Activated naive CD8-positive, alpha-beta T cell treated with anti-CD3 and anti-CD28 coated beads, Interleukin-2, amount 50 U/mL, for 24 hours (primary cell): ENCODE results near the gene SERINC4.
"Not testable (repeated sequence)": the region's sequence is repeated elsewhere in the genome, so short reads cannot be mapped to it uniquely, and the experiment has no call there.

ENCODE experiments used
- ATAC-seq: fragments of 150-1000 bp; cut with Tn5 transposase; one replicate; pipeline ENCODE4 v1.10.0; 2021
- DNase-seq: peaks from one replicate; pipeline ENCODE4 v3.0.0; 2021
- H3K27ac Mint-ChIP-seq: one replicate; pipeline ENCODE4 v1.8.0; 2021; ENCODE audit warnings: mild to moderate bottlenecking, mixed read lengths
- H3K27me3 Mint-ChIP-seq: one replicate; pipeline ENCODE4 v1.8.0; 2021; ENCODE audit warnings: mixed read lengths
- H3K36me3 Mint-ChIP-seq: one replicate; pipeline ENCODE4 v1.8.0; 2021; ENCODE audit warnings: low read depth, mixed read lengths
- H3K4me1 Mint-ChIP-seq: one replicate; pipeline ENCODE4 v1.8.0; 2021; ENCODE audit warnings: mixed read lengths
- H3K4me3 Mint-ChIP-seq: one replicate; pipeline ENCODE4 v1.8.0; 2021; ENCODE audit warnings: mild to moderate bottlenecking, moderate library complexity, mixed read lengths
- H3K9me3 Mint-ChIP-seq: one replicate; pipeline ENCODE4 v1.8.0; 2021; ENCODE audit warnings: mixed read lengths

The SERINC4 gene

GRCh38 chr15:43808960-43809678, 9.1 kb upstream of the SERINC4 start:
- Mint-ChIP-seq H3K27ac (no peak overlapping the region), H3K4me3 (no peak overlapping the region), H3K27me3 (no peaks in the 10 kb centered on the region), H3K36me3 (peaks cover 63% of the 10 kb centered on the region), H3K4me1 (peaks cover 5% of the 10 kb centered on the region), H3K9me3 (no peaks in the 10 kb centered on the region)
- DNase-seq = no peak
- ATAC-seq = no peak

GRCh38 chr15:43808435-43808950, 8.5 kb upstream of the SERINC4 start:
- Mint-ChIP-seq H3K4me1 (peaks cover 5% of the 10 kb centered on the region), H3K27ac (no peak overlapping the region), H3K9me3 (no peaks in the 10 kb centered on the region), H3K36me3 (peaks cover 59% of the 10 kb centered on the region), H3K4me3 (no peak overlapping the region), H3K27me3 (no peaks in the 10 kb centered on the region)
- DNase-seq (no peak), ATAC-seq (no peak)

DNA sequence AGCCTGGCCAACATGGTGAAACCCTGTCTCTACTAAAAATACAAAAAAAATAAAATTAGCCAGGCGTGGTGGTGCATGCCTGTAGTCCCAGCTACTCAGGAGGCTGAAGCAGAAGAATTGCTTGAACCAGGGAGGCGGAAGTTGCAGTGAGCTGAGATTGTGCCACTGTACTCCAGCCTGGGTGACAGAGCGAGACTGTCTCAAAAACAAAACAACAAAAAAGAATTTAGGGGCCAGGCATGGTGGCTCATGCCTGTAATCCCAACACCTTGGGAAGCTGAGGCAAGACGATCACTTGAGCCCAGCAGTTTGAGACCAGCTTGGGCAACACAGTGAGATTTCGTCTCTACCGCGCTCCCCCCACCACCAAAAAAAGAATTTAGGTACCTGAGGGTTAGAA, 2.7 kb upstream of the SERINC4 start:
- not testable (repeated sequence) for H3K4me3 Mint-ChIP-seq, H3K27me3 Mint-ChIP-seq, H3K27ac Mint-ChIP-seq, DNase-seq, H3K9me3 Mint-ChIP-seq, ATAC-seq
- Mint-ChIP-seq H3K4me1 (peaks cover 33% of the 10 kb centered on the region), H3K36me3 (peaks cover 65% of the 10 kb centered on the region)

- ATAC-seq (peak; percentile 95), DNase-seq (peak; percentile 90)
- H3K27me3 Mint-ChIP-seq = no peaks in the 10 kb centered on the region
- H3K4me3 Mint-ChIP-seq = peak within 1 kb of the TSS; percentile 92
- H3K9me3 Mint-ChIP-seq = no peaks in the 10 kb centered on the region
- H3K27ac Mint-ChIP-seq = peak within 1 kb of the TSS; percentile 90
- H3K4me1 Mint-ChIP-seq = peaks cover 36% of the 10 kb centered on the region
- H3K36me3 Mint-ChIP-seq = peaks cover 58% of the 10 kb centered on the region
Measured at GRCh38 chr15:43800286-43801141, 494 bp upstream of the SERINC4 start, which contains the start of gene HYPK. TSS of gene HYPK (plus strand) at chr15:43800599. CDS start at chr15:43800623, 24 bp downstream.

DNA sequence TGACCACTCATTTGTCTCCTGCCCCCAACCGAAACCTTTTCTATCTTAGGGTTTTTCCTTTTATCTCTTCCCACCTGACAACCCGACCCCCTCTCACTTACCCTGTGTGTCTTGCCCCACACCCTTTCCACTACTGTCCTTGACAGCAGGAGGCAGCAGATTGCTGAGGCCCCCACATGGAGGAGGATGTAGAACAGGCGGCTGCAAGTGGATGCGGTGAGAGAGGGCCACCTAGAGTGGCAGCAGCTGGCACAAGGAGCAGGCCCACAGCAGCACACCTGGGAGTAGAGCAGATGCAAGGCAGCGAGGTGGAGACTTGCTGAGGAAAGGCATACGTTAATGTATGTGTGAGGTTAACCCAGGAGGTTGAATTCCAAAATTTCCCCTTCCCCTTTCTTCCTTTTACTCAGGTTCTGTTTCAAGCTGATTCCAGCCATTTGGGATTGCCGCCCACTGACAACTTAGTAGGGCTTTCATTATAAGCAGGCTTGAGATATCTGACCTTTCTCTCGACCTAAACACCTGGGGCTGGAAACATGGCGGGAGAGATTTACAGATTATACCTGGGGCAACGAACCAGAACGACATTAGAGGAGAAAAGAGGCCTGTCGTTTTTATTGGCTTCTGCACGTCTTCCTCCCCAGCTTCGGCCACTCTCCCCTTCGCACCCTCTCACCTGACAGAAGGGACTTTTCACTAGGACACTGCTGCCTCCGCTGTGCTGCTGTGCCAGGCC, 643 bp downstream of the SERINC4 start:
- Mint-ChIP-seq H3K27me3 (no peaks in the 10 kb centered on the region), H3K4me3 (no peak overlapping the region), H3K36me3 (peaks cover 61% of the 10 kb centered on the region), H3K4me1 (peaks cover 48% of the 10 kb centered on the region), H3K27ac (peak overlapping the region; percentile 90), H3K9me3 (no peaks in the 10 kb centered on the region)
- DNase-seq (no peak), ATAC-seq (no peak)

- no peak for DNase-seq
- H3K4me1 Mint-ChIP-seq = peaks cover 59% of the 10 kb centered on the region
- H3K36me3 Mint-ChIP-seq = peaks cover 66% of the 10 kb centered on the region
- H3K9me3 Mint-ChIP-seq = no peaks in the 10 kb centered on the region
- H3K27ac Mint-ChIP-seq = no peak overlapping the region
- no peak for ATAC-seq
- H3K4me3 Mint-ChIP-seq = no peak overlapping the region
- no peaks in the 10 kb centered on the region for H3K27me3 Mint-ChIP-seq
Measured at GRCh38 chr15:43796566-43796965, 3.5 kb downstream of the SERINC4 start.

- ATAC-seq (no peak), DNase-seq (no peak)
- H3K4me1 Mint-ChIP-seq = peaks cover 55% of the 10 kb centered on the region
- peaks cover 60% of the 10 kb centered on the region for H3K36me3 Mint-ChIP-seq
- H3K4me3 Mint-ChIP-seq = no peak overlapping the region
- no peak overlapping the region for H3K27ac Mint-ChIP-seq
- H3K27me3 Mint-ChIP-seq = no peaks in the 10 kb centered on the region
- no peaks in the 10 kb centered on the region for H3K9me3 Mint-ChIP-seq
Measured at GRCh38 chr15:43795997-43796396, 4.0 kb downstream of the SERINC4 start.

DNA sequence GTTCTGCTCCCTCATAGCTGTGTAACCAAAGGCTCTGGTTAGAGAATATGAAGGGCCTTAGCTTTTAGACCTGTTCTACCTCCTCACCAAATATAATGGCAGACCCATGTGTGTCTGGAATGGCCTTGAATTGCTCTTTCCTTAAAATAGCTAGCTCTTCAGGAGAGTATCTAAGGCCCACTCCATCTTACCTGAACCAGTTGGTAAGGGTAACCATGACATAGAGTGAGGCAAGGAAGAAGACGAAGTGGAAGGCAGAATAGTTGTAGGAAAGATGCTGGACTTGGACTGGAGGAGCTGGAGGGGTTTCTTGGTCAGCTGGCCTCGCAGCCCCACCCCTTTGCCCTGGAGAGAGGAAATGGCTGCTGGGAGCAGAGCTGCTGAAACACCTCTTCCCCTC, 4.8 kb downstream of the SERINC4 start:
- peaks cover 52% of the 10 kb centered on the region for H3K4me1 Mint-ChIP-seq

GRCh38 chr15:43794269-43795037, 5.6 kb downstream of the SERINC4 start:
- DNase-seq (no peak), ATAC-seq (no peak)
- no peaks in the 10 kb centered on the region for H3K27me3 Mint-ChIP-seq
- peaks cover 47% of the 10 kb centered on the region for H3K36me3 Mint-ChIP-seq
- peaks cover 45% of the 10 kb centered on the region for H3K4me1 Mint-ChIP-seq
- H3K9me3 Mint-ChIP-seq = no peaks in the 10 kb centered on the region
- H3K27ac Mint-ChIP-seq = peak overlapping the region; percentile 92
- H3K4me3 Mint-ChIP-seq = peak overlapping the region; percentile 93

More for the DNA sequence above, 4.8 kb downstream of the SERINC4 start:
- Mint-ChIP-seq H3K36me3 (peaks cover 53% of the 10 kb centered on the region), H3K4me3 (no peak overlapping the region), H3K27ac (peak overlapping the region; percentile 13), H3K9me3 (no peaks in the 10 kb centered on the region), H3K27me3 (no peaks in the 10 kb centered on the region)
- DNase-seq (no peak), ATAC-seq (no peak)

GRCh38 chr15:43793647-43794046, 6.4 kb downstream of the SERINC4 start:
- Mint-ChIP-seq H3K27ac (peak overlapping the region; percentile 92), H3K4me1 (peaks cover 43% of the 10 kb centered on the region)

GRCh38 chr15:43792761-43793476, 7.1 kb downstream of the SERINC4 start:
- DNase-seq (peak; percentile 58), ATAC-seq (peak; percentile 6)
- H3K27ac Mint-ChIP-seq = peak overlapping the region; percentile 92
- peaks cover 40% of the 10 kb centered on the region for H3K4me1 Mint-ChIP-seq
- H3K9me3 Mint-ChIP-seq = no peaks in the 10 kb centered on the region
- H3K27me3 Mint-ChIP-seq = no peaks in the 10 kb centered on the region
- peak overlapping the region; percentile 93 for H3K4me3 Mint-ChIP-seq
- H3K36me3 Mint-ChIP-seq = peaks cover 35% of the 10 kb centered on the region

More at GRCh38 chr15:43793647-43794046, 6.4 kb downstream of the SERINC4 start:
- H3K27me3 Mint-ChIP-seq = no peaks in the 10 kb centered on the region
- H3K4me3 Mint-ChIP-seq = peak overlapping the region; percentile 93
- DNase-seq (no peak), ATAC-seq (no peak)
- no peaks in the 10 kb centered on the region for H3K9me3 Mint-ChIP-seq
- H3K36me3 Mint-ChIP-seq = peaks cover 40% of the 10 kb centered on the region

- H3K27me3 Mint-ChIP-seq = no peaks in the 10 kb centered on the region
- DNase-seq (peak; percentile 100), ATAC-seq (peak; percentile 94)
- peaks cover 40% of the 10 kb centered on the region for H3K4me1 Mint-ChIP-seq
- peak within 1 kb of the TSS; percentile 93 for H3K4me3 Mint-ChIP-seq
- H3K27ac Mint-ChIP-seq = peak within 1 kb of the TSS; percentile 92
- H3K9me3 Mint-ChIP-seq = no peaks in the 10 kb centered on the region
- peaks cover 32% of the 10 kb centered on the region for H3K36me3 Mint-ChIP-seq
Measured at GRCh38 chr15:43791993-43792760, 7.8 kb downstream of the SERINC4 start, which contains the start of gene SERF2. TSS of gene SERF2 (plus strand) at chr15:43792320. CDS start at chr15:43792377, 57 bp downstream.
